ENCODE measurements around the gene PRPH. TPM values are rescaled to one million over a fixed set of nuclear protein-coding genes. Genes with fewer than 3 reads are reported as not detected.
"Not testable (repeated sequence)": the region's sequence is repeated elsewhere in the genome, so short reads cannot be mapped to it uniquely, and the experiment has no call there.

The PRPH gene
- total and polyA plus RNA-seq, 4 donors, result 22.8 to 341 (median 215) TPM

DNA sequence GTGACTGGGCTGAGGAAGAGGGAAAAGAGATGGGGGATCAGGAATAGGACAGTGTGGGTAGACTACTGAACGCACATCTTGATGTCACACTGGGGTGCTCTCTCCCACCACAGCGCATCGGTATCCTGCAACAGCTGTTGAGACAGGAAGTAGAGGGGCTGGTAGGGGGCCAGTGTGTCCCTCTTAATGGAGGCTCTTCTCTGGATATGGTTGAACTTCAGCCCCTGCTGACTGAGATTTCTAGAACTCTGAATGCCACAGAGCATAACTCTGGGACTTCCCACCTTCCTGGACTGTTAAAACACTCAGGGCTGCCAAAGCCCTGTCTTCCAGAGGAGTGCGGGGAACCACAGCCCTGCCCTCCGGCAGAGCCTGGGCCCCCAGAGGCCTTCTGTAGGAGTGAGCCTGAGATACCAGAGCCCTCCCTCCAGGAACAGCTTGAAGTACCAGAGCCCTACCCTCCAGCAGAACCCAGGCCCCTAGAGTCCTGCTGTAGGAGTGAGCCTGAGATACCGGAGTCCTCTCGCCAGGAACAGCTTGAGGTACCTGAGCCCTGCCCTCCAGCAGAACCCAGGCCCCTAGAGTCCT is 35.2 kb downstream of the PRPH start:
- Histone ChIP-seq H3K9me3 (ENCODE audit: control insufficient read depth, insufficient read depth, low read length) (no peaks in the 10 kb centered on the region), H3K27ac (ENCODE audit: low read depth, low read length) (no peak overlapping the region), H3K4me1 (ENCODE audit: control insufficient read depth, insufficient read depth, low read length) (peaks cover 34% of the 10 kb centered on the region), H3K27me3 (ENCODE audit: control insufficient read depth, insufficient read depth, low read length) (peaks cover 39% of the 10 kb centered on the region), H3K4me3 (ENCODE audit: low read depth, low read length) (no peak overlapping the region), H3K36me3 (ENCODE audit: control insufficient read depth, insufficient read depth, low read length) (peaks cover 11% of the 10 kb centered on the region)
- WGBS (ENCODE audit: insufficient coverage), result 95% methylated on average over 4 of the region's 7 CpGs
- no peak for DNase-seq (ENCODE audit: low read depth in 4 of 6, low spot score in 6 of 6)

DNA sequence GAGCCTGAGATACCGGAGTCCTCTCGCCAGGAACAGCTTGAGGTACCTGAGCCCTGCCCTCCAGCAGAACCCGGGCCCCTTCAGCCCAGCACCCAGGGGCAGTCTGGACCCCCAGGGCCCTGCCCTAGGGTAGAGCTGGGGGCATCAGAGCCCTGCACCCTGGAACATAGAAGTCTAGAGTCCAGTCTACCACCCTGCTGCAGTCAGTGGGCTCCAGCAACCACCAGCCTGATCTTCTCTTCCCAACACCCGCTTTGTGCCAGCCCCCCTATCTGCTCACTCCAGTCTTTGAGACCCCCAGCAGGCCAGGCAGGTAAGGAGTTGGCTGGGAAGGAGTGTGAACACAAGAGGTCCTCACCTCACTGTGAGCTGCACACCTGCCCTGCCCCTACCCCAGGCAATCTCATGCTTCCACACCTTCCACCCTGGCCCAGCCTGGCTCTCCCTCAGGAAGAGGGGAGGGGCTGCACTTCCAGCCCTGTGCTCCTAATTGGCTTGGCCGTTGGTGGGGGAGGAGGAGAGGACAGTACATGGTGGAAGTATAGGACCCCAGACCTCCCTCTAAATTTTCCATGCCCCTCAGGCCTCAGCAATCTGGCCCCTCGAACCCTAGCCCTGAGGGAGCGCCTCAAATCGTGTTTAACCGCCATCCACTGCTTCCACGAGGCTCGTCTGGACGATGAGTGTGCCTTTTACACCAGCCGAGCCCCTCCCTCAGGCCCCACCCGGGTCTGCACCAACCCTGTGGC is 35.9 kb downstream of the PRPH start:
- WGBS (ENCODE audit: insufficient coverage), result 71% methylated on average over 9 of the region's 14 CpGs
- Histone ChIP-seq H3K27me3 (ENCODE audit: control insufficient read depth, insufficient read depth, low read length) (peaks cover 46% of the 10 kb centered on the region), H3K4me3 (ENCODE audit: low read depth, low read length) (no peak overlapping the region), H3K27ac (ENCODE audit: low read depth, low read length) (no peak overlapping the region), H3K4me1 (ENCODE audit: control insufficient read depth, insufficient read depth, low read length) (peaks cover 36% of the 10 kb centered on the region), H3K9me3 (ENCODE audit: control insufficient read depth, insufficient read depth, low read length) (no peaks in the 10 kb centered on the region), H3K36me3 (ENCODE audit: control insufficient read depth, insufficient read depth, low read length) (peaks cover 11% of the 10 kb centered on the region)
- DNase-seq (ENCODE audit: low read depth in 4 of 6, low spot score in 6 of 6), result no peak

DNA sequence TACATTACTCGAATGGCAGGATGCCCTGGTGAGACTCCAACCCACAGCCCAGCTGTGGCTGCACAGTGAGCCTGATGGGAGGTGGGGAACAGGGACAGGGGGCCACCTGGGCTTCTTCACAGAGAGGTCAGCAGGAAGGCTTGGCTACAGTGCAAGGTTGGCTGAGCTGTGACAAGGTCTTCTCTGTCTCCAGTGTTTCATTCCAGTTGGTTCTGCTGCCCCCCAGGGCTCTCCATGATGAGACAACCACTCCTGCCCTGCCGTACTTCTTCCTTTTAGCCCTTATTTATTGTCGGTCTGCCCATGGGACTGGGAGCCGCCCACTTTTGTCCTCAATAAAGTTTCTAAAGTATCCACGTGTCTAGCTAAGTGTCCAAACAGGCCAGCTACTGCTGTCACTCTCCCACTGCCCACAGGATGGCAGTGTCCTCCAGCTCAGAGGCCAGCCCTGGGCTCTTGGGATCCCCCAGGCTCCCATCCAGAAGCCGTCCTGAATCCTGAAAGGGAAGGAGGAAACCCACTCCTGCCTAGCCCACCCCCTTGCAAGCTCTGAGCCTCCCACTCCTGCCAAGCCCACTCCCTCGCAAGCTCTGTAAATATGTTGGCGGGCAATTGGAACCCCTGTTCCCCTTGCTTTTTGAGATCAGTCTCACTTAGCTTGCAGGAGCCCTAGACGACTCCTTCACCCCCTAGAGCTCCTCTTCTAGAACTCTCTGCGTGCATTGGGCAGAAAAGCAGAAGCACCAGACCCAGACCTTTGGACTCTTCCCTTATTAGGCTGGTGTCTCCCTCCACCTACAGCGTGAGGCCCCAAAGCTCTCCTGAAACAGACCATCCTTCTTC is 36.7 kb downstream of the PRPH start:
- H3K27me3 ChIP-seq (ENCODE audit: control insufficient read depth, insufficient read depth, low read length), result peaks cover 54% of the 10 kb centered on the region
- peaks cover 40% of the 10 kb centered on the region for H3K4me1 ChIP-seq (ENCODE audit: control insufficient read depth, insufficient read depth, low read length)
- DNase-seq (ENCODE audit: low read depth in 4 of 6, low spot score in 6 of 6), result peak in 3 of 6 donors; percentile 62 to 89 (median 85)
- H3K27ac ChIP-seq (ENCODE audit: low read depth, low read length), result no peak overlapping the region
- 22% methylated on average over 11 of the region's 11 CpGs for WGBS (ENCODE audit: insufficient coverage)
- H3K9me3 ChIP-seq (ENCODE audit: control insufficient read depth, insufficient read depth, low read length), result no peaks in the 10 kb centered on the region
- no peak overlapping the region for H3K4me3 ChIP-seq (ENCODE audit: low read depth, low read length)
- H3K36me3 ChIP-seq (ENCODE audit: control insufficient read depth, insufficient read depth, low read length), result peaks cover 11% of the 10 kb centered on the region

DNA sequence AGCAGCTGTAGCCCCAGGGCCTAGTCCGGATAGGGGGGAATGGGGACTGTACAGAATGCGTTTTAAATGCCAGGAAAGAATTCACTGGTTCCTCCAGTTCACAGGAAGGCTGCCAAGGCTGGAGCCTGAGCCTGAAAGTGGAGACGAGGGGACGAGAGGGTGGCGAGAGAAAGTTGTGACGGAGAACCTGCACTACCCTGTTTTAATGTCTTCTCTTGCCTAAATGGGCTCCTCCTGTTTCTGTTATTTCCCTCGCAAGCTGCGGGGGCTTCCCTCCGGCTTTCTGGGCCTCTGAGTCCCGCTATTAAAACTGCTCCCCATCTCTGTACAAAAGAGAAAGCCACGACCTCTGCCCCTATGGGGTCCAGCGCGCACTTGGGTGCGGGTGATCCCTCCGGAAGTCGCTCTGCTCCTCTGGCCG is 37.5 kb downstream of the PRPH start:
- Histone ChIP-seq H3K9me3 (ENCODE audit: control insufficient read depth, insufficient read depth, low read length) (no peaks in the 10 kb centered on the region), H3K27me3 (ENCODE audit: control insufficient read depth, insufficient read depth, low read length) (peaks cover 62% of the 10 kb centered on the region), H3K4me1 (ENCODE audit: control insufficient read depth, insufficient read depth, low read length) (peaks cover 48% of the 10 kb centered on the region), H3K36me3 (ENCODE audit: control insufficient read depth, insufficient read depth, low read length) (peaks cover 11% of the 10 kb centered on the region), H3K27ac (ENCODE audit: low read depth, low read length) (no peak overlapping the region), H3K4me3 (ENCODE audit: low read depth, low read length) (no peak overlapping the region)
- DNase-seq (ENCODE audit: low read depth in 4 of 6, low spot score in 6 of 6), result peak in 1 of 6 donors; percentile 3
- WGBS (ENCODE audit: insufficient coverage), result 50% methylated on average over 17 of the region's 17 CpGs

DNA sequence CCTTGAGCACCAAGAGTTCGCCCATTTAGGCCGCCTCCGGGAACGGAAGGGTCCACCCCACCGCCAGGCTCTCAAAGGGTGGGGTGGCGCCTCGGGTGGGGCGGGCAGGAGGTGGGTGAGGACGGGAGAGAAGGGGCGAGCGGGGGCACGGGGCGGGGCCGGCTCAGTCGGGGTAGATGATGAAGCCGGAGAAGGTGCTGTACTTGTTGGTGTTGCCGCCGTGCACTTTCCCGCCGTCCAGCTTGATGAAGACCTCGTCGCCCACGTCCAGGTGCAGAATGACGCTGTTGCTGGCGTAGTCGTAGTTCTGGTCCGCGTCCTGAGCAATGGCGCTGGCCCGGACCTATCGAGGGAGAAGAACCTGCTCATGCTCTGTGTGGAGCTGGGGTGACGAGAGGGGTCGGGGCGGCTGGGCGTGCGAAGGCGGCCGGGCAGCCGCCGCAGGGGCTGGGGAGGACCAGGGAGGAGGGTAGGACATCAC is 38.0 kb downstream of the PRPH start:
- no peak overlapping the region for H3K27ac ChIP-seq (ENCODE audit: low read depth, low read length)
- DNase-seq (ENCODE audit: low read depth in 4 of 6, low spot score in 6 of 6), result peak in 1 of 6 donors; percentile 2
- 15% methylated on average over 35 of the region's 40 CpGs for WGBS (ENCODE audit: insufficient coverage)
- H3K9me3 ChIP-seq (ENCODE audit: control insufficient read depth, insufficient read depth, low read length), result no peaks in the 10 kb centered on the region
- no peak overlapping the region for H3K4me3 ChIP-seq (ENCODE audit: low read depth, low read length)
- H3K27me3 ChIP-seq (ENCODE audit: control insufficient read depth, insufficient read depth, low read length), result peaks cover 67% of the 10 kb centered on the region
- peaks cover 11% of the 10 kb centered on the region for H3K36me3 ChIP-seq (ENCODE audit: control insufficient read depth, insufficient read depth, low read length)
- H3K4me1 ChIP-seq (ENCODE audit: control insufficient read depth, insufficient read depth, low read length), result peaks cover 53% of the 10 kb centered on the region

DNA sequence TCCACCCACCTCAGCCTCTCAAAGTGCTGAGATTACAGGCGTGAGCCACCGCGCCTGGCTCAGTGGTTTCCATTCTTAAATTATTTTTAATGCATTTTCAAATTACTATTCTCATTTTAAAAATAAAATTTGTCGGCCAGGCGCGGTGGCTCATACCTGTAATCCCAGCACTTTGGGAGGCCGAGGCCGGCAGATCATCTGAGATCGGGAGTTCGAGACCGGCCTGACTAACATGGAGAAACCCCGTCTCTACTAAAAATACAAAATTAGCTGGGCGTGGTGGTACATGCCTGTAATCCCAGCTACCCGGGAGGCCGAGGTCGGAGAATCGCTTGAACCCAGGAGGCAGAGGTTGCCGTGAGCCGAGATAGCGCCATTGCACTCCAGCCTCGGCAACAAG is 38.8 kb downstream of the PRPH start:
- H3K27me3 ChIP-seq (ENCODE audit: control insufficient read depth, insufficient read depth, low read length), result peaks cover 75% of the 10 kb centered on the region
- H3K4me1 ChIP-seq (ENCODE audit: control insufficient read depth, insufficient read depth, low read length), result peaks cover 61% of the 10 kb centered on the region
- 10% methylated on average over 2 of the region's 21 CpGs for WGBS (ENCODE audit: insufficient coverage)
- H3K36me3 ChIP-seq (ENCODE audit: control insufficient read depth, insufficient read depth, low read length), result peaks cover 11% of the 10 kb centered on the region
- H3K9me3 ChIP-seq (ENCODE audit: control insufficient read depth, insufficient read depth, low read length); H3K27ac ChIP-seq (ENCODE audit: low read depth, low read length); DNase-seq (ENCODE audit: low read depth in 4 of 6, low spot score in 6 of 6); H3K4me3 ChIP-seq (ENCODE audit: low read depth, low read length): not testable (repeated sequence)

DNA sequence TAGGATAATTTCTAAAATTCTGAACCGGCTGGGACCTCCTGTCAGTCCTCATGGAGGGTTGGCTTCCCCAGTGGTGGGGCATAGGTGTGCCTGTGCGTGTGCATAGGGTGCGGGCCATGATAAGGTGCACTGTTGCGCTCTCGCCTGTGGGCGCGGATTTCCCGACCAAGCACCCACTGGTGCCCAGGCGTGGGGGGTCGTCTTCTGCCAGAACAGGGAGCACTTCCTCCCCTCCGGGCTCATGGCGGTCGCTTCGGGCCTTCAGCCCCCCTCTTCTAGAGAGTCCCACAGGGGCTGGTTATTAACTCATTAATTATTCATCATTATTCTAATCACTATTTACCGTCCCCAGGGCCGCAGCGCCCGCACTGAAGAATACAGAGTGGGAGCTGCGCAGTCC is 39.3 kb downstream of the PRPH start:
- 33% methylated on average over 17 of the region's 19 CpGs for WGBS (ENCODE audit: insufficient coverage)
- no peak for DNase-seq (ENCODE audit: low read depth in 4 of 6, low spot score in 6 of 6)
- Histone ChIP-seq H3K27ac (ENCODE audit: low read depth, low read length) (no peak overlapping the region), H3K4me3 (ENCODE audit: low read depth, low read length) (no peak overlapping the region), H3K36me3 (ENCODE audit: control insufficient read depth, insufficient read depth, low read length) (peaks cover 11% of the 10 kb centered on the region), H3K9me3 (ENCODE audit: control insufficient read depth, insufficient read depth, low read length) (no peaks in the 10 kb centered on the region), H3K27me3 (ENCODE audit: control insufficient read depth, insufficient read depth, low read length) (peaks cover 80% of the 10 kb centered on the region), H3K4me1 (ENCODE audit: control insufficient read depth, insufficient read depth, low read length) (peaks cover 66% of the 10 kb centered on the region)

DNA sequence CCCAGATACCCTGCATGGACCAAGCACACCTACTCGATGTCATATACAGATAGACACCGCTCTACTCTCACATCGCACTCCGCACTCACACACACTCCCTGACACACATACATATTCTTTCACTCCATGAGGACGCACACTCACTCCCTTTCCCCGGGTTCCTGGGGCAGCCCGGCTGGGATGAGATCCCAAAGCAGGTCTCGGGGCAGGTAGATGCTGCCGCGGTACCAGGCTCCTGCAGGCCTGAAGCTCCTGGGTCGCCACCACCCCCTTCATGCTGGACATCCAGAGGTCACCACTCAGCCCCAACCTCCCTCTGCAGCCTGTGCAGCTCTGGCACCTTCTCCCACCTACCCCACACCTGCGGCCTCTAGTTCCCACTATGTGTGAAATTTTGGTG is 39.7 kb downstream of the PRPH start:
- peak in 1 of 6 donors; percentile 12 for DNase-seq (ENCODE audit: low read depth in 4 of 6, low spot score in 6 of 6)
- no peaks in the 10 kb centered on the region for H3K9me3 ChIP-seq (ENCODE audit: control insufficient read depth, insufficient read depth, low read length)
- WGBS (ENCODE audit: insufficient coverage), result 35% methylated on average over 11 of the region's 12 CpGs
- H3K27me3 ChIP-seq (ENCODE audit: control insufficient read depth, insufficient read depth, low read length), result peaks cover 84% of the 10 kb centered on the region
- H3K4me3 ChIP-seq (ENCODE audit: low read depth, low read length), result no peak overlapping the region
- H3K4me1 ChIP-seq (ENCODE audit: control insufficient read depth, insufficient read depth, low read length), result peaks cover 70% of the 10 kb centered on the region
- H3K36me3 ChIP-seq (ENCODE audit: control insufficient read depth, insufficient read depth, low read length), result peaks cover 11% of the 10 kb centered on the region
- no peak overlapping the region for H3K27ac ChIP-seq (ENCODE audit: low read depth, low read length)

DNA sequence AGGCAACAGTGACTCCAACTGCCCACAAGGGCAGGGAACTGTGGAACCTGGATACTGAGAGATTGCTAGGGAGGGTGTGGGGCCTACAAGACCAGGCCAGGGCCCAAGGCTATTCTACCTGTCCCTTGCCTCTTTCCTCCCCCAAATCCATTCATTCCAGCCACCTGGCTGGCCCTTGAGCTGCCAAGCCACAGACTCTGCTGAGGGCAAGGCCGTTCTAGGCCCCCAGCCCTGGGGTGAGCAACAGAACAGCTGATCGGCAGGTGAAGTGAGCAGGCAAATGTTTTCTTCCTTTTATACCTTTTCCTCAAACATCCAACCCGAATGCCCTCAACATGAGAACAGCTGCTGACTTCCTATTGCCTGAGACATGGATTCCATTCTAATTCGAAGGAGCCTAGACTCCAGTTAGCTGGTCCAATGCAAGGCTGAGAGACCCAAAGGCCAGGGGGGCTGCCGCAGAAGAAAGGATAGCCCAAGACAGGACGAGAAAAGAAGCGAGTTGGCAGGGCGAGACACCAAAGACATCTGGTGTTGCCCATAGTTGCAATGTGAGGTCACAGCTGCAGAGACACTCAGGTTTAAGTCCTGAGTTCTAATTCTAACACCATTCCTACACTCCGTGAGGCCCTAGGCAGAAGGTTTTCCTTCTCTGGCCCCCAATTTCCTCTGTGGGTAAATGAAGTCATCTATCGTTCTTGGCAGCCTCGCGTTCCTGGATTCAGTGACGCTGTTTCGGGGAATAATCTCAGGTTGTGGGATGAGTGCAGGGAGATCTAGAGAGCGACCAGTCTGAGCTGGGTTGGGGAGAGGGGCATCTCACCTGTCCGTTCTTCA is 40.4 kb downstream of the PRPH start:
- peak in 1 of 6 donors; percentile 3 for DNase-seq (ENCODE audit: low read depth in 4 of 6, low spot score in 6 of 6)
- no peak overlapping the region for H3K4me3 ChIP-seq (ENCODE audit: low read depth, low read length)
- WGBS (ENCODE audit: insufficient coverage), result 42% methylated on average over 15 of the region's 16 CpGs
- peaks cover 91% of the 10 kb centered on the region for H3K27me3 ChIP-seq (ENCODE audit: control insufficient read depth, insufficient read depth, low read length)
- peaks cover 76% of the 10 kb centered on the region for H3K4me1 ChIP-seq (ENCODE audit: control insufficient read depth, insufficient read depth, low read length)
- no peak overlapping the region for H3K27ac ChIP-seq (ENCODE audit: low read depth, low read length)
- no peaks in the 10 kb centered on the region for H3K9me3 ChIP-seq (ENCODE audit: control insufficient read depth, insufficient read depth, low read length)
- H3K36me3 ChIP-seq (ENCODE audit: control insufficient read depth, insufficient read depth, low read length), result peaks cover 8% of the 10 kb centered on the region

Data from spinal cord (tissue), 10 donors.